Stimulated activated CD8-positive, alpha-beta memory T cell treated with anti-CD3 and anti-CD28 coated beads, Interleukin-7, amount 100 ng/mL, for 24 hours (primary cell): Measurements from ENCODE around the gene BNC2.

Experiments
- DNase-seq: peaks from one replicate; pipeline ENCODE4 v3.0.0-alpha.2; 2020; ENCODE audit warnings: low read depth

Gene BNC2

DNA sequence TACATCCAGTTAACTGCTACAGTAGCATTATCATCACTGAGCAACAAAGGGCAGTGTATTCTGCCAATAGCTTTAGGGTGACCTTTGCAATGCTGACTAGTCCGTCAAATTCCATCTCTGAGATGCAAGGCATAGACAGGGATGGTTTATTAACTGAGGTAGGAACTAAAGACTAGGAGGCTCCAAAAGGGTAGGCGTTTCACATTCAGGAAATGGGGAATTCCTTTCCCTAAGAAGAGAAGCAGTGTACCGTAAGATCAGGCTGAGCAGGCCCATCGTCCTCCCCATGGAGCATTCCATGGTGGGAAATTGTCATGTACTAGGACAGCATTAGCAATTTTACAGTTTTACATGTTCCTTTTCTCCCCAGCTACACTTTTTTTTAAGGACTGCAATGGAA is 157.7 kb downstream of the BNC2 start:
- DNase-seq = no peak

DNA sequence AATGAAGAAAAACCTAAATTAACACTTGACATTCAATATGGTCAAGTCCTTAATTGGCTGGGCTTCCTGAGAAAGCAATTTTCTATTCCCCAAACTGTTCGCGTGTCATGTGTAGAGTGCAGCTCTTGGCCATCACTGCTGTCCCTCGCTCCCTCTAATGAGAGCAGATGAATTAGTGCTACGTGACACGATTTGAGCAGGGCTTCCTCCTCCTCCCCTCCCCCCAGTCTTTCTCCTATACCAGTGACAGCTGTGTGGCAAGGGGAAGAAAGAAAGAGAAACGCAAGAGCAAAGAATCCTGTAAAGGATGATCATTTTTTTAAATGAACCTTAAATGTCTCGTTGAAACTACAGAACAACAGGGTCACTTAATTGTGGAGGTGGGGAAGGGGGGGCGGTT is 159.6 kb downstream of the BNC2 start:
- DNase-seq = no peak

DNA sequence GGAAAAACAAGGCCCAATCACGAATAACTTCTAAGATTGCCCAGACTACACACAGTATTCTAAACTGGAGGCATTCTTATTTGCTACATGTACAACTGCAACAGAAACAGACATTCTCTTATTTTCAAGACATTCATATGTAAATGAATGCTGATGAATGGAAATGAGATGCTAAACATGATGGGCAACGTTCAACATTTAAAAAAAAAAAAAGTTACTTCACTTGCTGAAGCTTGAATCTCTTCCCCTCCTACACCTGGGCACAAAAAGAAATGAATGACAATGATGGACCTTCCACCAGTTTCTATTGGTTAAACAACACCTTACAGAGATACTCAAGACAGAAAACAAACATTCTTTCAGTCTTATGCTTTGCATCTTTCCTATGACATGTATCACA is 160.5 kb downstream of the BNC2 start:
- no peak for DNase-seq

DNA sequence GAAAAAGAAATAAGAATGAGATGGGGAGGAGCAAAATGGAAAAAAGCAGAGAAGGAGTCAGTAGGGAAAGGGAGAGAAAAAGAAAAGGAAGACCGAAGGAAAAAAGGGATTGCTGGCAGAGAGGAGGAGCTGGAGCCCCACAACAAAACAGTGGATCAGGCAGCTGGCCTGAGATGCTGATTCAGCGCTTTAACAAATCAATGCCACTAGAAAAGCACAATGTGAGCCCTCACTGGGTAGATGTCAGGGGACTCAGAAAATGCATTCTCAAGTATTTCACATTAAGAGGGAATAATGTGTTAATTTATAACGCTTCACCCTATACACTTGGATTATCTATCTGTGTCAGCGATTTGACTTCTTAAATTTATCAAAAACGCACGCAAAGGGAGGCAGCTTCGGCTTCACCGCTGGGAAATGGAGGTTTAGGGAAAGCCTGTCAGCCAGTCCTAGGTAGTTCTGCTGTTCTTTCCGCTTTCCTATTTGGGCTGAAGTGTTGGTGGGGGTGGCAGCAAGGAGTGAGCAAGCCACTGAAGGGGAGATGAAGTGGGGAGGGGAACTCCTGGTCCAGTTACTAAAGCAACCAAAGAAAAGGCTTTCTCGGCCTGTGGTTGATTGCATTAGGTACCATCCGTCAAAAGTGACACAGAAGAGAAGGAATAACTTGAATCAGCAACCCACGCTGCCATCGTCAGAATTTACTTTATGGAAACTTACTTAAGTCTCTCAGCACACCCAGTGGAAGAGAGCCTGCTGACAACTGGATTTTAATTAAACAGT is 161.6 kb downstream of the BNC2 start:
- DNase-seq = no peak

DNA sequence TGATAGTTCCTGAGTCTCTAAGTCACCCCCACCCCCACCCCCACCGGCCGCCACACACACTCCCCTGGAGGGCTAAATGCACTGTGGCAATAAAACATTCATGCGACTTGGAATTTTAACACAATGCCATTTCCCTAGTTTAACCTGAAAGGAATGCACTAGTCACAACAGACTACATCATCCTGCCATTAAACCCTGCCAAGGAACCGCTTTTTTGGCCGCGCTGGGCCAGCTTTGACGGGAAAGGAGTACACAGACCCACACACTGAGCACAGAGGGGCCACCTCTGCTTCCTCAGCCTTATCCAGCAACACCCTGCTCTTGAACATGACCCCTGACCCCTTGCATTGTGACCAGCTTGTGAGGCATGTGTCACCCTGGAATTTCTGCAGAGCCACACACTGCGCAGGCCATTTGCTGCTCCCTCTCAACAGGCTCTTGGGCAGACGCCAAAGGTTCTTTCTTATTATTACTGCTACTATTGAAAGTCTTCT is 165.3 kb downstream of the BNC2 start:
- no peak for DNase-seq

DNA sequence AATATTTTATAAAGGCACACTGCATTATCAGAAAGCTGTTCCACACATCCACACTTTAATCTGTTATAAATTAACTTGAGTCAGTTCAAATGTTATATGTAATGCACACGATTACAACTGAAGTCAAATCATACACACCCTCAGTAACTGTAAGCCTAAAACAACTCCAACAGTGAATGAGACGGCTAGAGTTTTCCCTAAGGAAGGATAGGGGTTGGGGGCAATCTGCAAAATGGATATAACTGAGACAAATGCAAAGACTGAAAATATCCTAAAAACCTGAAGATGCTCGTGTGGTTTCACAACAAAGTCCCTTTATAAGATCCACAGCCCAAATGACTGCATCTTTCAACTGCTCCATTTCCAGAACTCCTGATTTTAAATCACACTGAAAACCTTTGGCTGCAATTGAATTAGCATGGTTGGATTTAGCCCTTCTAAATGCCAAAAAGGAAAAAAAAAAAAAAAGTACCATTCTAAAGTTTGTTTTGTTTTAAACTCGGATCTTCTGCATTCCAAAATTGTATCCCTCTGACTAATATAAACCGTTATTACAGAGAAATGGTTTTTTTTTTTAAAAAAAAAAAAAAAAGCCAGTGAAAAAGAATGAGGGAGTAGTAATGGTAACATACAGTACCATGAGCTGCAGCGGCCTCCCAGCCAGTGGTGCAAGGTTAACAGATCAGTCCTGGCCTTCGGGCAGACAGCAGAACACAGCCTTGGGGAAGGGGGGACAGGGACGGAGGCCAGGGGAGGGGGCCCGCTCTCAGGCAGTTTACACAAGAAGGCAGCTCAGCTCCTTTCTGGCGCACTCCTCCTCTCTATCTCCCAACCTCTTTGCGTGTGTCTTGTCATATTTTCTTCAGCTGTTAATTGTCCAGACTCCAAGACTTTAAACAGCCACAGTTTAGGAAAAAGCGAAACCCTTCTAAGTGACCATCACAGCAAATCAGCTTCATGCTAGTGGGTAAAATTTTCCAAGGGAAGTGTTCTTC is 166.1 kb downstream of the BNC2 start:
- no peak for DNase-seq

DNA sequence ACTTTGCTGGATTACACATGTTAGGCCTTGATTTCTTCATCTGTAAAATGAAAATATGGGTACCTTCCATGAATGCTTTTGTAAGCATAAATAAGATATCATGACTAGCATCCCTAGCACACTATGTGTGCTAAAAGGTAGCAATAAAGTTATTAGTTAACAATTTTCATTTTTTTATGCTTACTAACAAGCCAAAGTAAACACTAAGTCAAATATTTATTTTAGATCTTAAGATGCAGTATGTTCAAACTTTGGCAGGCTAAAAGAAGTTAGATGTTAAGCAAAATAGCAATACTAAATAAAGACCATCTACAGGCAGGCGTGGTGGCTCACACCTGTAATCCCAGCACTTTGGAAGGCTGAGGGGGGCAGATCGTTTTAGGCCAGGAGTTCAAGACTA is 169.1 kb downstream of the BNC2 start:
- DNase-seq = no peak

DNA sequence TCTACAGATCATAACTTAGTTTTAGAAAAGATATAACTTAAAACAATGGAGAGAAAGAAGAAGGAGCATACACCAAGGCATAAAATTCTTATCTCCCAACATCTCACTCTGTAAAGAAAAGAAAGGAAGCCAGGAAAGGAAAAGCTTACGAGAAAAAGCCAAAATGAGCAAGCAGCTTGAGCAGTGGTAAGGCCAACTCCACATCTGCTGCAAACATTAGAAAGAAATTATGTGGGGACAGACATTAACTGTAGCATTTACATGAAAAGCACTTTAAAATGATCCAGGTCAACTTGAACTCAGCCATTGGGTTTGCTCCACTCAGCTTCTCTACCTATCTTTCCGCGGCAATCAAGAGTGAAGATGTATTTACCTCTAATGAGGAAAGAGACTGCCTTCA is 176.9 kb downstream of the BNC2 start:
- DNase-seq = no peak

DNA sequence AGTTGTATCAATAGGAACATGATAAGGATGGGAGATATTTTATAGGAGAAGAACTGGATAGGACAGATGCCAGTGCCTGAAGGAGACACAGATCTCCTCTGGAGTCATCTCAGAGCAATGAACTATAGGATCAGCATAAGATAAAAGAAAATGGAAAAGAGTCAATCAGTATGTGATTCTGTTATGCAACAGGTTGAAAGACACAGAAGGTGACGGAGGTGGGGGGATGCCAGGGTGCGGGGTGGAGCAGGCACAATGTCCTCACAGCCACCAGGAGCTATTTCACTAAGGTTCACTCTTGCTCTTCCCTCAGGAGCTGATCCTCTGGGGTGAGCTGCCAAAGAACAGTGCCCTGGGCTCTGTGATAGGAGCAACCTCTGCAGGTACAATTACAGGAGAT is 179.8 kb downstream of the BNC2 start:
- DNase-seq = no peak

DNA sequence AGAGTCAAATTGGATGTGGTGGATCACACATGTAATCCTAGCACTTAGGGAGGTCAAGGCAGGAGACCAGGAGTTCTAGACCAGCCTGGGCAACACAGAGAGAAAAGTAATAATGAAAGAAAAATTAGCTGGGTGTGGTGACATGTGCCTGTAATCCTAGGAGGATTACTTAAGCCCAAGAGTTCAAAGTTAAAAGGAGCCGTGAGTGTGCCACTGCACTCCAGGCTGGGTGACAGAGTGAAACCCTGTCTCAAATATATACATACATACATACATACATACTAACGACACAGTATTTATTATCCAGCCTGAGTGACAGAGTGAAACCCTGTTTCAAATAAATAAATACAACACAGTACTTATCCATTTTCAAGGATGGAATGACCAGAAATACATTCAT is 180.3 kb downstream of the BNC2 start:
- no peak for DNase-seq

DNA sequence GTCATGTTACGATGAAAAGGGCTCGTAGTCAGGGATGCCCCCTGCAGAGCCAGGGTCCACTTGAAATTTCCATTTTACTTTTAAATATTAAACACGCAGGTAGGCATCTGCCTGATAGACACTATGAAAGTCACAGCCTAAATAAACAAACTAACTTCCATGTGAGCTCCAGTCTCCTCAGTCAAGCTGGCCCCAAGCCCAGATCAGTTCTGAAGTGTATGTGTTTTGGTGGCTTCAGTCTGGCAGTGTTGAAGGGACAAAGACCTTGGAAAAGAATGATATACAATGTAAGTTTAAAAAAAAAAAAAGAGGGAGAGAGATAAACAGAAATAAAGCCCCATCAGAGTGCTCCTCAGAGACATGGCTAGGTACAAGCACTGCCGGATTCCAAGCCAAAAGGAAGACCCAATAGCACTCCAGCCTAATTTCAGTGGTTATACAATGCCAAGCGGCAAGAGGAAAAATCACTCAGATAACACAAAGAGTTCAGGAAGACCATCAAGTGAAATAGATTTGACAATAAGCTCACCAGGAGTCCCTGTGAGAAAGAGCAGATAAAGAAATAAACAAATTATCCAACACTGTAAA is 181.0 kb downstream of the BNC2 start:
- no peak for DNase-seq

DNA sequence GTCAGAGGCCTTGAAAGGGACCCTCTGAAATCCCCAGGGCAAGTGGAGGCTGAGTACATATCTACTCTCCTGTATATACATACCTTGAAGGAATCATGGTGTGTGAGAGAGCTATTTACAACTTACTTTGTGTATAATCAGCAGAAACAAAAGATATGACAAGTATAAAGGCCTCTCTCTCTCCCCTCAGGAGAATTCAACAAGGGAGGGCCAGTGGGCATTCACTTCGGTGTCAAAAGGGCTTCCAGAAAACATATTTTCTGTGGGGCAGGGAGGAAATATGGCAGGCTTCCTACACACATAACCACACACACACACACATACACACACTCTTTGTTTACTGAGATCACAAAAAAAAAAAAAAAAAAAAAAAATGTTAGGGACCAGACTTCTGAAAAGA is 181.7 kb downstream of the BNC2 start:
- DNase-seq = no peak

DNA sequence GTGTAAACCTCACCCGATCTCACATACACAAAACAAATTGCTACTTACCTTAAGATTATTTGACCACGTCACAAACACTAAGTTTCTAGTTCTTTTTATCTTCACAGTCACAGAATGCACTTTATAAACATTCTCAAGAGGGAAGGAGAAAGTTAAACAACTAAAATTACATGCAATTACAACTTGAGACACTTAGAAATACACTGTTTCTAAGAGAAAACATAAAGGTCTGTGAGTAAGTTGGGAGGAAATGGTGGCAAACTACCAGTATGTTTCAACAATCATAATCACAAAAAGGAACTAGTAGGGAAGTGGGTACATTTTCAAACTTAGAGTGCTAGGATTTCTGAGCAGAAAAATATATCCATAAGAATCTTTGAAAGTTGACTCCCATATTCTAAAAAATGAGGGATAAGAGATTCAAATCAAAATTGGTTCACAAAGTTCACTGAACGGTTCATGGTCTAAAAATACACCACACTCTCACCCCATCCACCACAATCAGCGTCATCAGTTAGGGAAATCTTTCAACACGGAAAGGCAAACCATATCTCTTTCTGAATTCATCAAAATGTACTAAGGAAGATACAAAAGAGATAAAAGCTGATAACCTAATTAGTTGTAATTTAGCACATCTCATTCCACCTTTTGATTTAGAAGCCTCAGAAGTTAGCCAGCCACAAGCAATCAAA is 182.6 kb downstream of the BNC2 start:
- DNase-seq = no peak

DNA sequence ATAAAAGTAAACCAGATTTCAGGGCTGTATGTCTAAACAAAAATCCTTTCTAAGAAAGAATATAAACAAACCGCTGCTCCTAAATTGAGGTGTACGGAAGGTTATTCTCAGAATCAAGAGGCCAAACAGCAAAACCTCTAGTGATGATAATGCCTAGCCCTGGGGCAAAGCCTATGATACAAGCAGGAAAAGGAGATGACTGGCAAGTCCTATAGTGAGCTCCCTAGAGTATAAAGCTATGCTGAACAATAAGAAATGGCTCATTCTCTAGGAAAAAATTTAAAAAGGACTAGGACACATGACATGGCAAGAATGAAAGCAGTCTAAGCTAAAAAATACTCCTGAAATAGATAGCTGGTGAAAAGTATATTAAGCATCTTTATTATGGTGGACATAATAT is 187.1 kb downstream of the BNC2 start:
- no peak for DNase-seq

DNA sequence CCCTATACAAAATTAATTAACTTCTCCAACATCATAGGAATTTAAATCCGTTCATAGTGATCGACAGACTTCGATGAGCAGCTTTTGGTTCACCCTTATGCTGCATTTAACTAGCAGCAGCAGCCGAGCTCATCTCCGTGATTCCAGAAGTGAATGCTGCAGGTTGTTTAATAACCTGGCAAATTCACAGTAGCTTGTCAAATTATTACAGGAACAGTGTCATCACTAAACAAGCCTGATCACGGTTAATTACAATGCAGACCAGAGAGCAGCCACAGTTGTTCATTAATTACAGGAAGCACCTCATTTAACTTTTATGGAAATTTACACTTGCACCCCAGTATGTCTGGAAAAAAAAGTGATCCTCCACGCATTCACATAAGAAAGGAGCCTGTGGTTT is 188.2 kb downstream of the BNC2 start:
- DNase-seq = no peak

DNA sequence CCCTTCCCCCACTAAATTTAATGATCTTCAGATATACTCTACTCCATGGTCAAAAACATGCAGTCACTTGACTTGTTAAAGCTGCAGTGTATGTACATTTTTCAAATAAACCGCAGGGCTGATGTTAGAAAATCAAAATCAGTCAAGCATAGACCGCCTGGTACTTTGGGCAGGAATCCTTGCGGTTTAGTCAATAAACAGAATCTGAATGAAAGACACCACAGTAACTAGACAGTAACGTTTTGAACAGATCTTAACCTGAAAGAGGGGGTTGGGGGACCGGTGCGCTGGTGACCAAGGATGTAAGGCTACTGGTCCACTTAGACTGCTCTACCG is 188.8 kb downstream of the BNC2 start:
- no peak for DNase-seq

DNA sequence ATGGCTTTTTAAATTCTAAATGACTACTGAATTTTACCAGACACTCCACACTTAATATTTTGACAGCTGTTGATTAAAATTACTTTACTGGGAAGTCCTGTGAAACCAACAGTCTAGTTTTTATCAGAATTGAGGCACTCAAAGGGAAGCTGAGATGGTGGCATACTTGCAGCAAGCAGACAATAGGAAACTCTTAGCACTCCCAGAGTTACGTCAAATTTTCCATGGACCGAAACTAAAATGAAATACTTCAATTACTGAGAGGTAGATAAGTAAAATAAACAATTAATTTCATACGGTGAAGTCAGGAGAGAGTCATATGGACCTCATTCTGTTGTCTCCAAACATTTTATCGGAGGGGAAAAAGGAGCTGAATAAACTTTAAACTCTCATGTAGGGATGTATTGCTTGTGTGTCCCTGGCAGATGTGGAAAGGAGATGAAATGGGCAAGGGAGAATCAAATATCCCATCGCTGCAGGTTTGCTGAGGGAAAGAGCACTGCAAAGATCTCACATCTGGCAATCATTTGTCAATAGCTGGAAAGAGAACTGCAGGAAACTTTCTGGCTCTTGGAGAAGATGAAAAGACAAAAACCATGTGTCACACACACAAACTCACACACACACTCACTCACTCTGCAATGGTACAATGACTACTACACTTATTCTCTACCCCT is 189.4 kb downstream of the BNC2 start:
- no peak for DNase-seq

DNA sequence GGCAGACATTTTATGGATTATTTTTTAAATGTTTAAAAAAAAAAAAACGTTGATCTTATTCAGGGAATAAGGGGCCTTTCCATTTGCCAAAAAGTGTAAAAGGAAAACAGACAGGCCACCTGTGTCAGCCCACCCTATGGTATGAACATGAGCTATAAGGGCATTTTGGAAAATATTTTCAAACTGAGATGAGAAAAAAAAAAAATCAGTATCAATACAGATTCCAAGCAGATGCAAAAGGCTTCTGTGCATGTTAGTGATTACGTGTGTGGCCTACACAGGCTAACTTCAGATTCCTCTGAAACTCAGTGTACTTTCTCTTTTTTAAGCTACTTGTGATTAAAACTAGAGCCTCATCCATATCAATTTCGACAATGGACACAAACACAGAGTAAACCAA is 189.9 kb downstream of the BNC2 start:
- DNase-seq = no peak

DNA sequence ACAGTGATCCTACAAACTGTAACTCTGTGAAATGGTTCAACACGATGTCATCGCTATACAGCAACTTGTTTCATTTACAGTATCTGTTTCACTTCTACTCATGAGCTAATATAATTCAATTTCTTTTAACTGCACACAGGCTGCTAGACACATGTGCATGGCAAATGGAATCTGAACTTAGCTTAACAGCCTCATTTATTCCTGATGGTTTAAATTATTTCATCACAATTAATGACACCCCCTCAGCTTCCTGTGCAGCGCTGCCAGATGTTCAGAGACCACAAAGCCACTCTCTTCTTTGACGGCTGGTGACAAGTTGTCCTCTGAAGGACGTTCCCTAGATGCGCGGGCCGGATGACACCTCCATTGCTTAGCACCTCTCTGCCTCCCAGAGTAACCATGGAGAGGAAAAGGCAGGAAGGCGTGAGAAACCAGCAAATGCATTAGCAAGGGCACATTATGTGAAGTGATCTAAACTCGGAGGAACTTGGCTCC is 191.1 kb downstream of the BNC2 start:
- no peak for DNase-seq

DNA sequence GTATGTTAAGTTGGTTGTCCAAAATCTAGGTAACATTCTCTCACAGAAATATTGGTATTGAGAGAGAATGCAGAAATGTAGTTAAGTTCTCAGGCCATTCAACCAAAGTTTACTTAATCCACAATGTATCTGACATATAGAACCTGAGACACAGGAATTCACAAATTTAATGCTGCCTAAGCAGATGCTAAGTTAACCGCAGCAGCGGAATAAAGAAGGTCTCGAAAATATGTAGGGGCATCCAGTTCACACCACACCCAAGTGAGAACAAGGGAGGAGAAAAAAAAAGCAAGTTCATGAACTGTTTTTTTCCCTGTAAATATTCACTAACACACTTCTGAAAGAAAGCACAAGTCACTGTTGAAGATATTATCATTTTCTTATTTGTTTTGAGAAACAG is 194.0 kb downstream of the BNC2 start:
- no peak for DNase-seq

DNA sequence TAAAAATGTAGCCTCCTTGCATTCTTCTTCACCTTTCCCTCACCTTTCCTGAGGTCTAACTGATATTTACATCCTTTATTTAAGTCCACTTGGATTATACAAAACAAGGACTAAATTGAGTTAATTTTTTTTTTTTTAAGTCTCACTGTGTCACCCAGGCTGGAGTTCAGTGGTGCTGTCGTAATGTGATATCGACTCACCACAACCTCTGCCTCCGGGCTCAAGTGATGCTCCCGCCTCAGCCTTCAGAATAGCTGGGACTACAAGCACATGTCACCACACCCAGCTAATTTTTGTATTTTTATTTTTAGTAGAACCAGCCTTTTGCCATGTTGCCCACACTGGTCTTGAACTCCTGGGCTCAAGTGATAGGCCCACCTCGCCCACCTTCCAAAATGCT is 195.3 kb downstream of the BNC2 start:
- no peak for DNase-seq

DNA sequence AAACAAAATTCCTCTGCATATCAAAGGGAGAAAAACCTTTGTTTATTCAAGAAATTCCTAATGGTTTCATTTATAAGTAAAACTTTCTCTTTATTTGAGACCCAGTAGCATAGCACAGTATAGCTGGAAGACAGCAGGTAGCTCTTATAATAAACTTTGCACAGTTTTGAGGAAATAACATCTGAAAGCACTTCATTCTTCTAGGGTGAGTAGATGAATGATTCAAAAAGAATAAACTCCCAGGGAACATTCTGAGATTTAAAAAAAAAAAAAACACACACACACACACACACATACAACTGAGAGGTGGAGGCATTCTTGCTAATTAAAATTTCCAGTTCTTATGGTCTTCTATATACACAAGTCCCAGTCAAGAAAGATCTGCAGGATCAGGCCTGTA is 197.3 kb downstream of the BNC2 start:
- DNase-seq = no peak
